ENCODE results near the gene ZCCHC24. TPM values are rescaled to one million over a fixed set of nuclear protein-coding genes. Genes with fewer than 3 reads are reported as not detected.

ZCCHC24 gene
- polyA plus RNA-seq, 3 donors, result 3.9 to 5.0 (median 4.0) TPM

DNA sequence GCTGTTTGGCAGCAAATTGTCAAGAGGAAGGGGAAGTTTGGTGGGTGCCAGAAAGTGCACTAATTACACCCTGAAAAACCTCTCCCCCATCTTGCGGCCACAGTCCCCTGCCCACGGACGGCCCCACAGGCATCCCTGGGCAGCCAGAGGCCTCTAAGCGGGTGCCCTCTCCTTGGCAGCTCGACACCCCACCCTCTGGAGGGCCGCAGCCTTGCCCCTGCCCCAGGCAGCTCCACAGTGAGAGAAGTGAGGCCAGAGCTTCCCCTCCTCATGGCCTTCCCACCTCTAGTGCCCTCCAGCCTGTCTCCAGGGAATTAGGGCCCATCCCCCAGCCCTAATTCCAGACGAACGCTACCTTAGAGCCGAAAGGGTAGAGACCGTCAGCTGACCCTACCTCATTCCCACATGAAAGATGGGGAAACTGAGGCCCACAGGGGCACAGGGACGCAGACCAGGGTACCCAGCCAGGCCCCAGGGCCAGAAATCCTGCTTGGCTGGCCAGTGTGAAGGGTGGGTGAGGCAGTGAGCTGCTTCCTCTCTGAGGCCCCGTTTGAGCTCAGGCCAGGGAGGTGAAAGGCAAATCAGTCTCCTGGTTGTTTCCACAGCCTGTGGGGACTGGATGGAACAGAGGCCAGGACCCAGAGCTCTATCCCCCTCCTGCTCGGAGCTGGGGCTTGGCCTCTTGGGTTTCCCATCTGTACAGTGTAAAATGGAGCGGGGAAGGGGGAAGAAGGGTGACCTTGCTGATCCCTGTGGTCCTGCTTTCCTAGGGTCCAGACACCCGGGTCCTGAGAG, 10.0 kb downstream of the ZCCHC24 start:
- peaks cover 62 to 71% of the 10 kb centered on the region in 2 donors for H3K36me3 Mint-ChIP-seq

GRCh38 chr10:79434821-79435251, 10.6 kb downstream of the ZCCHC24 start:
- intact Hi-C loops (cut with micrococcal nuclease), result no loop called here
- Histone ChIP-seq H3K36me3 (replicated peaks in 1 of 2; ENCODE audit: control insufficient read depth in 1 of 2, insufficient read depth in 2 of 2, low read length in 2 of 2) (peaks cover 23 to 59% of the 10 kb centered on the region in 2 donors), H3K27ac (ENCODE audit: low read depth in 1 of 2, low read length in 2 of 2) (no peak overlapping the region), H3K4me2 (replicated peaks; ENCODE audit: extremely low read depth, low read length, poor library complexity, severe bottlenecking) (no peak overlapping the region), H2AFZ (ENCODE audit: insufficient read depth, low read depth, low read length, poor library complexity, severe bottlenecking) (no peak overlapping the region), H3K4me3 (replicated peaks in 1 of 3; ENCODE audit: low read depth in 2 of 3, low read length in 3 of 3) (no peak overlapping the region), H3K4me1 (ENCODE audit: control insufficient read depth in 1 of 2, insufficient read depth in 2 of 2, low read length in 2 of 2) (peaks cover 0 to 6% of the 10 kb centered on the region in 2 donors), H4K20me1 (ENCODE audit: insufficient read depth, low read length) (peaks cover 59% of the 10 kb centered on the region), H3K27me3 (ENCODE audit: control insufficient read depth in 2 of 2, insufficient read depth in 2 of 2, low read length in 2 of 2) (no peaks in the 10 kb centered on the region), H3K9me3 (replicated peaks in 1 of 2; ENCODE audit: control insufficient read depth in 1 of 2, insufficient read depth in 1 of 2, low read length in 2 of 2) (no peaks in the 10 kb centered on the region), H3K9ac (ENCODE audit: insufficient read depth, low read length, poor library complexity, severe bottlenecking) (no peak overlapping the region), H3K79me2 (ENCODE audit: insufficient read depth, low read length) (peaks cover 2% of the 10 kb centered on the region)
- 98% methylated on average over 5 of the region's 7 CpGs for WGBS (ENCODE audit: insufficient coverage)
- no peak for DNase-seq
- peaks cover 4 to 17% (median 8%) of the 10 kb centered on the region in 3 donors for H3K27me3 Mint-ChIP-seq (ENCODE audit: low read depth in 3 of 3)
- TF ChIP-seq CTCF (IDR thresholded peaks at IDR 0.05), result no peak
- H3K9me3 Mint-ChIP-seq, result peaks cover 0 to 2% (median 0%) of the 10 kb centered on the region in 7 donors
- H3K4me3 Mint-ChIP-seq, result no peak overlapping the region
- peaks cover 26% of the 10 kb centered on the region for H3K4me1 Mint-ChIP-seq
- H3K27ac Mint-ChIP-seq, result peak overlapping the region in 2 of 7 donors; percentile 5 to 25
- peaks cover 62 to 71% of the 10 kb centered on the region in 2 donors for H3K36me3 Mint-ChIP-seq

More for the DNA sequence above, 10.0 kb downstream of the ZCCHC24 start:
- Mint-ChIP-seq H3K9me3 (peaks cover 0 to 2% (median 0%) of the 10 kb centered on the region in 7 donors), H3K4me3 (no peak overlapping the region), H3K27ac (peak overlapping the region in 3 of 7 donors; percentile 46 to 63 (median 49)), H3K27me3 (ENCODE audit: low read depth in 3 of 3) (peaks cover 5 to 19% (median 10%) of the 10 kb centered on the region in 3 donors), H3K4me1 (peaks cover 25% of the 10 kb centered on the region)
- 61% methylated on average over 10 of the region's 15 CpGs for whole genome bisulfite sequencing (ENCODE audit: insufficient coverage)
- no peak overlapping the region for H3K27ac ChIP-seq (ENCODE audit: low read depth in 1 of 2, low read length in 2 of 2)
- no peak for TF ChIP-seq CTCF (IDR thresholded peaks at IDR 0.05)
- peaks cover 19 to 58% of the 10 kb centered on the region in 2 donors for H3K36me3 ChIP-seq (replicated peaks in 1 of 2; ENCODE audit: control insufficient read depth in 1 of 2, insufficient read depth in 2 of 2, low read length in 2 of 2)
- no peaks in the 10 kb centered on the region for H3K9me3 ChIP-seq (replicated peaks in 1 of 2; ENCODE audit: control insufficient read depth in 1 of 2, insufficient read depth in 1 of 2, low read length in 2 of 2)
- H3K9ac ChIP-seq (ENCODE audit: insufficient read depth, low read length, poor library complexity, severe bottlenecking), result no peak overlapping the region
- H3K4me3 ChIP-seq (replicated peaks in 1 of 3; ENCODE audit: low read depth in 2 of 3, low read length in 3 of 3), result no peak overlapping the region
- intact Hi-C loops (cut with micrococcal nuclease), result no loop called here
- peaks cover 8% of the 10 kb centered on the region for H3K79me2 ChIP-seq (ENCODE audit: insufficient read depth, low read length)
- H2AFZ ChIP-seq (ENCODE audit: insufficient read depth, low read depth, low read length, poor library complexity, severe bottlenecking), result no peak overlapping the region
- H3K4me1 ChIP-seq (ENCODE audit: control insufficient read depth in 1 of 2, insufficient read depth in 2 of 2, low read length in 2 of 2), result peaks cover 0 to 6% of the 10 kb centered on the region in 2 donors
- no peak for DNase-seq
- H4K20me1 ChIP-seq (ENCODE audit: insufficient read depth, low read length), result peaks cover 65% of the 10 kb centered on the region
- no peaks in the 10 kb centered on the region for H3K27me3 ChIP-seq (ENCODE audit: control insufficient read depth in 2 of 2, insufficient read depth in 2 of 2, low read length in 2 of 2)
- H3K4me2 ChIP-seq (replicated peaks; ENCODE audit: extremely low read depth, low read length, poor library complexity, severe bottlenecking), result no peak overlapping the region

All from CD14-positive monocyte (primary cell).